GM10266 (cell line): ENCODE data around the gene PLEK.

Experiments
- DNase-seq: peaks from one replicate; pipeline ENCODE4 v3.0.0; 2012; ENCODE audit errors: extremely low spot score
- TF ChIP-seq, protein P1 (sequence below): IDR thresholded peaks from 2 replicates; pipeline ENCODE4 v1.5.1; 2012; ENCODE audit warnings: mild to moderate bottlenecking, low read depth; ENCODE audit not compliant: control insufficient read depth, insufficient read depth; ENCODE audit errors: missing control alignments

The PLEK gene

DNA sequence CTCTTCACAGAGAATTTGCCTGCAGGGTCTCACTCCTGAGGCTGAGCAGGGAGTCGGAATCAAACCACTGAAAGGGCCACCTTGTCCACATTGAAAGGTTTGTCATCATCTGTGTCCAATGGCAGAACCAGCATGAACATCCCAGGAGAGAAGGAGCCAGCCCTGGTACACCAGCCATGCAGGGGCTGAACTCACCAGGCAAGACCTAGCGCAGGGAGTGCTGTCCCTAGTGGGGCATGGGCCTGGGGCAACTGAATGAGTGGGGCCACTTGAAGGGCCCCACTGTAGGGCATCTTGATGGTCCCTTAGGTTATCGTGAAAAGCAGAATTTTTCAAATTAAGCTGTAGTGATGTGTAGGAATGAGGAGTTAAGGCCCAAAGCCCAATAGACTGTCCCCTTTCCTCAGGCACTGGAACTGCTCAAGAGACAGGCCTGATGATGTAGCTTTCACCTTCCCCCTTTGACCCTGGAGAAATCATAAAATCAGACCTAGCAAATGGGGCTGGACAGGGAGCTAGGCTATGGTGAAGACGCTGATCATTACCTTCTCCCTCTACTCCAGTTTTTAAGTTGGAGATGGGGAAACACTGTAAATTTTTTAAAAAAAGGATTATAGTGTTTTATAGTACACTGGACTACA lies 8.4 kb upstream of the PLEK start:
- no peak for DNase-seq
- TF ChIP-seq, protein P1, sequence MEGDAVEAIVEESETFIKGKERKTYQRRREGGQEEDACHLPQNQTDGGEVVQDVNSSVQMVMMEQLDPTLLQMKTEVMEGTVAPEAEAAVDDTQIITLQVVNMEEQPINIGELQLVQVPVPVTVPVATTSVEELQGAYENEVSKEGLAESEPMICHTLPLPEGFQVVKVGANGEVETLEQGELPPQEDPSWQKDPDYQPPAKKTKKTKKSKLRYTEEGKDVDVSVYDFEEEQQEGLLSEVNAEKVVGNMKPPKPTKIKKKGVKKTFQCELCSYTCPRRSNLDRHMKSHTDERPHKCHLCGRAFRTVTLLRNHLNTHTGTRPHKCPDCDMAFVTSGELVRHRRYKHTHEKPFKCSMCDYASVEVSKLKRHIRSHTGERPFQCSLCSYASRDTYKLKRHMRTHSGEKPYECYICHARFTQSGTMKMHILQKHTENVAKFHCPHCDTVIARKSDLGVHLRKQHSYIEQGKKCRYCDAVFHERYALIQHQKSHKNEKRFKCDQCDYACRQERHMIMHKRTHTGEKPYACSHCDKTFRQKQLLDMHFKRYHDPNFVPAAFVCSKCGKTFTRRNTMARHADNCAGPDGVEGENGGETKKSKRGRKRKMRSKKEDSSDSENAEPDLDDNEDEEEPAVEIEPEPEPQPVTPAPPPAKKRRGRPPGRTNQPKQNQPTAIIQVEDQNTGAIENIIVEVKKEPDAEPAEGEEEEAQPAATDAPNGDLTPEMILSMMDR: no peak

DNA sequence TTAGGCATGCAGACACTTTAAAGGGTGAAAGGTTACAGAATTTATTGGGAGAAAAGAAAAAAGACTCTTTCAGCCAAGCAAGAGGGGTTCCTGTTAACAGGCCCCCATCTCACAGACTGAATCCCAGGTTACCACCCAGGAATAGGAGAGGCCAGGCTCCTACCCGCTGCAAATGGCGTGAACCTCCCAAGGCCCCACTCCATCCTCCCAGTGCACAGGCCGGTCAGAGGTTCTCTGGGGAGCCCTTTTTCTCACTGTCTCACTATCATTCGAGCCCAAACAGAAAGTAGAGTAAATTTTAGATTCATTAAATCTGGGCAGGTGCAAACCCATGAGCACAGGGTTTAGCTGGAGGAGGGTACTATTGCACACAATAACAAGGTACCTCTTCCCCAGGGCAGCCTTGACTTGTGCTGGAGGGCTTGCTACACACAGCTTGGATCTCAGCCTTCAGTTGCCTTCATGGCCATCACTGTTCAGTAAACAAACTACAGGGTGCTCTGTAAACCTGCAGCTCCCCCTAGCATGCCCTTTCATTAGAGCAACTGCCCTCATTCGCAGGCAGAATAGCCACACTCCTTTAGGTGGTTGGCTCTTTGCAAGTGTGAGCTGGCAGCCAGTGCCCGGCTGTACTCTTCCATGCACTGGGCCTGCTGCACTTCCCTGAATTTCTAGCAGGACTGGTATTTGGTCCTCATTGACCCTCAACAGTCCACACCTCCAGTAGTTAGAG lies 7.3 kb upstream of the PLEK start:
- TF ChIP-seq, protein P1: peak; percentile 70
- peak; percentile 44 for DNase-seq

DNA sequence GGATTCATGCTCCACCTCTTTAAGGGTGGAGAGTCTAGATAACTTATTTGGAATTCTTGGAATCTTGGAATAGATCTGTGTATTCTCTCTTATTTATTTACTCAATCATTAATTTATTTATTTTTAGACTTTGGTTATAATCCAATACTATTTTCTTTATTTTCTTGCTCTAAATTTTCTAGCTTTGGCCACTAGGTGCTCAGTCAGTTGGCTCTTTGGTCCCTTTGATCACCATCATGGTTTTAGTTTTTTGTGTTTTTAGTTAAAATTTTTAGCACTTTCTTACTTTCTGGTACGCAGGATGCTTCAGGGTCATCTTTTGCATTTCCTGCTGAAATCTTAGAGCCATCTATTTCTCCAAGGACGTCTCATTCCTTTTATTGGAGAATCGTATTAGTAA lies 5.2 kb upstream of the PLEK start:
- TF ChIP-seq, protein P1: no peak
- no peak for DNase-seq

DNA sequence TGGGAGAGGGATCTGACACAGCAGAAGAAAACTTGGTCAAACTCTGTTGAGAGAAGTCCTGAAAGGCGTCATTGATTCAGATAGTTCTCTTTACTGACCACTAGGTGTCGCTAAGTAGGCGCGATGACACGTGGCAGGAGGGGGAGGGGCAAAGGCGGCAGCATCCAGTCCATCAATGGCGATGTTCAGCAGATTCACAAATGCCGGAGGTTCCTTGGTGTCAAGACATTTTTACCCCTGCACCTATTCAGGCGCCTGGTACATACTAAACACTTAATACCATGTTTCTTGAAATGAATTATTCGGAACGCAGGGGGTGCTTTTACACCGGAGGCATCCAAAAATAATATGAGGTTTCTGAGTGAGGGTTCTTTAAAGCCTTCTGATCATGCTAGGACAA lies 3.0 kb upstream of the PLEK start:
- TF ChIP-seq, protein P1: peak; percentile 88
- peak; percentile 64 for DNase-seq

DNA sequence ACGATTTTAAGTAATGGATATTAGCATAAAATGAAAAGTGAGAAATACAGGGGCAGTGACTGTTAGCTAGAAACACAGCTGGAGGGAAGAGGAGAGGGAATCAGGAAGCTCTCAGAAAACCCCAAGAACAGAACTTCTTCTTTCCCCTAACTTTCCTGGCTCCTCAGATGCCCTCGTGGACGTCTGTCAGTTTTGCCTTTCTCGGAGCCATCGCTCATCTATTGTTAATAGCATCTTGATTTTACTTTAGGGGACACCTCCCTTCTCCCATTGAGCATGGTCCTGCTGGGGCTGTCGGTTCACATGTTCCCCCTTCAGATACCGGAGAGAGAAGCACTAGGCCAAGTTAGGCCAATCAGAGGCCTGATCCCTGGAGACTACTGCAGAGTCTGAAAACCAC lies 2.3 kb upstream of the PLEK start:
- TF ChIP-seq, protein P1: no peak
- no peak for DNase-seq

DNA sequence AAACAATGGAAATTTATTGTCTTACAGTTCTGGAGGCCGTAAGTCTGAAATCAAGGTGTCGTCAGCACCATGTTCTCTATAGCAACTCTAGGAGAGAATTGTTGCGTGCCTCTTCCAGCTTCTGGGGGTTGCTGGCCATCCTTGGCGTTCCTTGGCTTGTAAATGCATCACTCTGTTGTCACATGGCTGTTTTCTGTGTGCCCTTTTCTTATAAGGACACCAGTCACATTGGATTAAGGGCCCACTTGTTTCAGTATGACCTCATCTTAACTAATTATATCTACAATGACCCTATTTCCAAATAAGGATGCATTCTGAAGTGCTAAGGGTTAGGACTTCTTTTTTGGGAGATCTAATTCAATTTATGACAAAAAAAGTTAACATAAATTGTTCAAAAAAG lies 1.4 kb upstream of the PLEK start:
- TF ChIP-seq, protein P1: no peak
- DNase-seq: no peak

DNA sequence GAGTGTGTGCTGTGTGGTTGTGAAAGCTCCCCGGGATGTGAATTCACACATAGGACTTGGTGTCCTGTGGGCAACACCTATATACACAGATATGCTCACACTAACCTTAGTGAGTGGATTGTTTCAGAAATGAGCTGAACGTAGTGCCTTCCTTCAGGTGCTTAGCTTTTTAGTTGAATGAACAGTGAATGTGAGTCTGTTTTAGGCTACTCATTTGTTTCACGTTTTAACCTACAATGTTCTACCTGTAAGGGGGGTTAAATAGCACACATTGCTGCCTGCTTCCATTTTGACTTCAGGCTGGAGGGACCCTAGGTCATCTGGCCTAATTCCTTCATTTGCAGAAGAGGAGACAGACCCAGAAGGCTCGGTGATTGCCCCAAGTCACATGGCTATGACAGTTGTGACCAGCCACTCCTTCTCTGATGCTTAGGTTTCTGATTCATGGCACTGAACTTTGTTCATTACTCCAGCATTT lies 1.0 kb downstream of the PLEK start:
- TF ChIP-seq, protein P1: no peak
- DNase-seq: peak; percentile 43
